GM18499 (cell line): ENCODE data around the gene KANSL1.
"Not testable (repeated sequence)": the region's sequence is repeated elsewhere in the genome, so short reads cannot be mapped to it uniquely, and the experiment has no call there.

Experiments used
- ATAC-seq: cut with Tn5 transposase; IDR thresholded peaks from one replicate; pipeline ENCODE4 v1.9.1; 2021; ENCODE audit warnings: moderate number of reproducible peaks; ENCODE audit not compliant: insufficient read depth, unreplicated experiment

KANSL1 gene

GRCh38 chr17:46193151-46193625, at the start of gene KANSL1:
KANSL1 (minus strand) TSS chr17:46193429; CDS start chr17:46172143, 21,286 bp downstream.
- ATAC-seq, result no peak

- ATAC-seq, result not testable (repeated sequence)
These were observed 38.1 kb upstream of the KANSL1 start for GRCh38 chr17:46231359-46231758.

GRCh38 chr17:46225274-46225794, 32.1 kb upstream of the KANSL1 start:
- peak; percentile 90 for ATAC-seq

- not testable (repeated sequence) for ATAC-seq
These were observed 31.6 kb upstream of the KANSL1 start for GRCh38 chr17:46224864-46225263.

GRCh38 chr17:46223041-46223440, 29.8 kb upstream of the KANSL1 start:
- ATAC-seq, result not testable (repeated sequence)

GRCh38 chr17:46216682-46217081, 23.5 kb upstream of the KANSL1 start:
- ATAC-seq, result no peak

- no peak for ATAC-seq
These were observed 19.6 kb upstream of the KANSL1 start for GRCh38 chr17:46212634-46213435.

- no peak for ATAC-seq
These were observed 15.8 kb upstream of the KANSL1 start for GRCh38 chr17:46208997-46209396.

- no peak for ATAC-seq
These were observed 12.7 kb upstream of the KANSL1 start for GRCh38 chr17:46205975-46206374.

GRCh38 chr17:46202424-46202823, 9.2 kb upstream of the KANSL1 start:
- no peak for ATAC-seq

- ATAC-seq, result no peak
These were observed 8.3 kb upstream of the KANSL1 start for GRCh38 chr17:46201491-46201890.

GRCh38 chr17:46200197-46200596, 7.0 kb upstream of the KANSL1 start:
- ATAC-seq, result no peak

GRCh38 chr17:46199379-46199778, 6.2 kb upstream of the KANSL1 start:
- ATAC-seq, result no peak

- no peak for ATAC-seq
These were observed 5.0 kb upstream of the KANSL1 start for GRCh38 chr17:46198233-46198632.

GRCh38 chr17:46197530-46197929, 4.3 kb upstream of the KANSL1 start:
- no peak for ATAC-seq

- ATAC-seq, result no peak
These were observed 2.9 kb upstream of the KANSL1 start for GRCh38 chr17:46195939-46196716.

GRCh38 chr17:46195217-46195855, 2.1 kb upstream of the KANSL1 start:
- ATAC-seq, result no peak

GRCh38 chr17:46194393-46195216, 1.4 kb upstream of the KANSL1 start:
- no peak for ATAC-seq

GRCh38 chr17:46193626-46194392, 580 bp upstream of the KANSL1 start:
- ATAC-seq, result no peak
